Lower leg skin (tissue), 4 donors: Measurements from ENCODE around the gene TMEM222. TPM values are rescaled to one million over a fixed set of nuclear protein-coding genes. Genes with fewer than 3 reads are reported as not detected.

Experiments used
- DNase-seq, 2 donors: peaks; one replicate each; pipeline ENCODE4 v3.0.0-alpha.2; 2019; ENCODE audit warnings: low spot score in 2 of 2
- H3K4me3 ChIP-seq: fragments of 200-600 bp; sonication (generic); 2 replicates; pipeline ENCODE4 v1.5.1; 2017; ENCODE audit warnings: mild to moderate bottlenecking, low read depth; ENCODE audit not compliant: poor library complexity, severe bottlenecking
- CTCF ChIP-seq, 3 donors: fragments of 450-650 bp; IDR thresholded peaks; one replicate each; pipeline ENCODE4 v1.5.1; 2016; ENCODE audit warnings: antibody characterized with exemption in 3 of 3, mild to moderate bottlenecking in 3 of 3, moderate library complexity in 2 of 3
- POLR2A ChIP-seq, 2 donors: fragments of 450-650 bp; IDR thresholded peaks; one replicate each; pipeline ENCODE4 v1.6.1; 2016 to 2017; ENCODE audit warnings: antibody characterized with exemption in 2 of 2, mild to moderate bottlenecking in 1 of 2, moderate library complexity in 1 of 2
- WGBS, 2 donors: methylation state at CpG; one replicate each; pipeline ENCODE4 v1.1.5; 2018; 5-methylcytosine and 5-hydroxymethylcytosine counted together
- intact Hi-C: fragments of 100-400 bp; cut with DNase I; formaldehyde crosslinking; loops from one replicate; pipeline ENCODE4 v1.15.0; 2023; ENCODE audit warnings: low total_unique reads
- total RNA-seq, 4 donors: library from RNA; depleted of rRNA; stranded (reverse); fragments of >200 nt; gene quantifications; one replicate each; pipeline ENCODE4 v1.1.0, GENCODE V29; 2016

TMEM222 gene
- total RNA-seq, 4 donors from 2014 or later: 24.3 to 35.2 (median 28.7) TPM

GRCh38 chr1:27364696-27365371 lies 42.9 kb downstream of the TMEM222 start:
- no peak overlapping the region for H3K4me3 ChIP-seq
- intact Hi-C loops: no loop called here
- 58 to 62% methylated on average over 10 to 11 of the region's 11 CpGs for WGBS, 2 donors
- DNase-seq: no peak
- TF ChIP-seq CTCF (IDR thresholded peaks at IDR 0.05) (no peak), POLR2A (IDR thresholded peaks at IDR 0.05) (no peak)

GRCh38 chr1:27365372-27366112 lies 43.6 kb downstream of the TMEM222 start:
- DNase-seq: peak; percentile 89 to 98
- intact Hi-C loops: no loop called here
- H3K4me3 ChIP-seq: peak overlapping the region; percentile 62
- 2% methylated on average over 38 to 40 of the region's 40 CpGs for WGBS, 2 donors
- TF ChIP-seq POLR2A (IDR thresholded peaks at IDR 0.05) (no peak), CTCF (IDR thresholded peaks at IDR 0.05) (no peak)

GRCh38 chr1:27366113-27366410 lies 44.1 kb downstream of the TMEM222 start:
- 1% methylated on average over 17 to 28 of the region's 30 CpGs for WGBS, 2 donors
- intact Hi-C loops: no loop called here
- H3K4me3 ChIP-seq: peak overlapping the region; percentile 62
- TF ChIP-seq POLR2A (IDR thresholded peaks at IDR 0.05) (no peak), CTCF (IDR thresholded peaks at IDR 0.05) (no peak)
- DNase-seq: peak; percentile 87 to 98

- intact Hi-C loops: no loop called here
- peak; percentile 93 to 98 for DNase-seq
- TF ChIP-seq CTCF (IDR thresholded peaks at IDR 0.05): no peak
- TF ChIP-seq POLR2A (IDR thresholded peaks at IDR 0.05): no peak
- 0% methylated on average over 29 of the region's 67 CpGs for WGBS, 2 donors
- peak within 1 kb of the TSS; percentile 62 for H3K4me3 ChIP-seq
Measured at GRCh38 chr1:27366411-27367159, 44.6 kb downstream of the TMEM222 start, which contains the start of gene MAP3K6. Gene MAP3K6 (minus strand): TSS chr1:27366961. CDS start chr1:27366597, 364 bp downstream.

- TF ChIP-seq CTCF (IDR thresholded peaks at IDR 0.05) (no peak), POLR2A (IDR thresholded peaks at IDR 0.05) (no peak)
- 23 to 24% methylated on average over 8 of the region's 8 CpGs for WGBS, 2 donors
- intact Hi-C loops: no loop called here
- DNase-seq: no peak
- H3K4me3 ChIP-seq: no peak overlapping the region
Measured at GRCh38 chr1:27367160-27367650, 45.2 kb downstream of the TMEM222 start.
